ENCODE measurements around the gene TMED4. TPM values are rescaled to one million over a fixed set of nuclear protein-coding genes. Genes with fewer than 3 reads are reported as not detected.
A peak's percentile ranks its signal among the peaks of the same experiment; 100 is the strongest.

The TMED4 gene
- total RNA-seq, 1 experiment from 2014 or later, result 49.7 TPM

GRCh38 chr7:44530990-44531389 lies 51.0 kb downstream of the TMED4 start:
- POLR2A ChIA-PET, result no interaction called here
- no peak overlapping the region for H3K4me3 Mint-ChIP-seq (ENCODE audit: unreplicated experiment)
- BruUV-seq (replicated peaks), result no TSS peak
- intact Hi-C loops (cut with micrococcal nuclease), result no loop called here
- H3K4me1 Mint-ChIP-seq (ENCODE audit: insufficient read depth, unreplicated experiment), result peaks cover 9% of the 10 kb centered on the region
- TF ChIP-seq, protein P1, sequence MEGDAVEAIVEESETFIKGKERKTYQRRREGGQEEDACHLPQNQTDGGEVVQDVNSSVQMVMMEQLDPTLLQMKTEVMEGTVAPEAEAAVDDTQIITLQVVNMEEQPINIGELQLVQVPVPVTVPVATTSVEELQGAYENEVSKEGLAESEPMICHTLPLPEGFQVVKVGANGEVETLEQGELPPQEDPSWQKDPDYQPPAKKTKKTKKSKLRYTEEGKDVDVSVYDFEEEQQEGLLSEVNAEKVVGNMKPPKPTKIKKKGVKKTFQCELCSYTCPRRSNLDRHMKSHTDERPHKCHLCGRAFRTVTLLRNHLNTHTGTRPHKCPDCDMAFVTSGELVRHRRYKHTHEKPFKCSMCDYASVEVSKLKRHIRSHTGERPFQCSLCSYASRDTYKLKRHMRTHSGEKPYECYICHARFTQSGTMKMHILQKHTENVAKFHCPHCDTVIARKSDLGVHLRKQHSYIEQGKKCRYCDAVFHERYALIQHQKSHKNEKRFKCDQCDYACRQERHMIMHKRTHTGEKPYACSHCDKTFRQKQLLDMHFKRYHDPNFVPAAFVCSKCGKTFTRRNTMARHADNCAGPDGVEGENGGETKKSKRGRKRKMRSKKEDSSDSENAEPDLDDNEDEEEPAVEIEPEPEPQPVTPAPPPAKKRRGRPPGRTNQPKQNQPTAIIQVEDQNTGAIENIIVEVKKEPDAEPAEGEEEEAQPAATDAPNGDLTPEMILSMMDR (IDR thresholded peaks at IDR 0.05; ENCODE audit: unreplicated experiment), result no peak
- peak overlapping the region; percentile 9 for H3K27ac Mint-ChIP-seq (ENCODE audit: low read depth, unreplicated experiment)
- no peaks in the 10 kb centered on the region for H3K9me3 Mint-ChIP-seq (ENCODE audit: unreplicated experiment)
- H3K36me3 Mint-ChIP-seq (ENCODE audit: insufficient read depth, unreplicated experiment), result peaks cover 5% of the 10 kb centered on the region
- H3K27me3 Mint-ChIP-seq (ENCODE audit: insufficient read depth, unreplicated experiment), result no peaks in the 10 kb centered on the region
- CTCF ChIA-PET, result no interaction called here
- peak; percentile 6 for DNase-seq (ENCODE audit: unreplicated experiment)

Other genes with a start within 250 kb of the TMED4 start
- 85.5 and 87.7 TPM in 2 replicates for gene NUDCD3, start 91.6 kb downstream of the TMED4 start, total RNA-seq (2022)
- 0.07 TPM in 1 of 2 replicates, not detected in the other for gene NPC1L1, start 40.9 kb downstream of the TMED4 start, total RNA-seq (2022)
- gene DDX56, start 8.3 kb downstream of the TMED4 start, total RNA-seq (2022), result 104 and 105 TPM in 2 replicates
- 75.1 and 91.1 TPM in 2 replicates for gene OGDH, start 24.4 kb upstream of the TMED4 start, total RNA-seq (2022)
- gene ZMIZ2, start 166.6 kb upstream of the TMED4 start, total RNA-seq (2022), result 94.4 and 100 TPM in 2 replicates
- 2,090 and 2,238 TPM in 2 replicates for gene PPIA, start 214.4 kb upstream of the TMED4 start, total RNA-seq (2022)